Loucy (cell line): Measurements from ENCODE around the gene MAP4K2.

ENCODE experiments used
- H2AFZ ChIP-seq: fragments of 200-600 bp; sonication (generic); 2 replicates; pipeline ENCODE4 v1.6.0; 2016; ENCODE audit warnings: antibody characterized with exemption, mild to moderate bottlenecking, low read length, moderate library complexity
- H3F3A ChIP-seq: fragments of 200-600 bp; 2 replicates; pipeline ENCODE4 v1.6.0; 2016; ENCODE audit warnings: antibody characterized with exemption, low read depth, mild to moderate bottlenecking
- H3K27me3 ChIP-seq: fragments of 200-600 bp; sonication (generic); 2 replicates; pipeline ENCODE4 v1.6.1; 2014; ENCODE audit warnings: low read length, mild to moderate bottlenecking; ENCODE audit not compliant: insufficient read depth, poor library complexity, severe bottlenecking
- H3K36me3 ChIP-seq: fragments of 200-600 bp; sonication (generic); 2 replicates; pipeline ENCODE4 v1.6.1; 2016; ENCODE audit warnings: low read length; ENCODE audit not compliant: insufficient read depth
- H3K4me1 ChIP-seq: fragments of 200-600 bp; sonication (generic); 2 replicates; pipeline ENCODE4 v1.5.1; 2014; ENCODE audit warnings: low read length, mild to moderate bottlenecking; ENCODE audit not compliant: insufficient read depth, poor library complexity, severe bottlenecking
- H3K4me2 ChIP-seq: fragments of 200-600 bp; sonication (generic); 2 replicates; pipeline ENCODE4 v1.6.0; 2014; ENCODE audit warnings: antibody characterized with exemption, low read length, low read depth, mild to moderate bottlenecking; ENCODE audit not compliant: poor library complexity, severe bottlenecking
- H3K4me3 ChIP-seq: fragments of 200-600 bp; sonication (generic); 2 replicates; pipeline ENCODE4 v1.5.1; 2014; ENCODE audit warnings: low read length, mild to moderate bottlenecking, mixed read lengths; ENCODE audit not compliant: poor library complexity, severe bottlenecking
- H3K79me2 ChIP-seq: fragments of 200-600 bp; sonication (generic); 2 replicates; pipeline ENCODE4 v1.6.1; 2014; ENCODE audit warnings: low read length; ENCODE audit not compliant: insufficient read depth
- H3K9ac ChIP-seq: fragments of 200-600 bp; sonication (generic); 2 replicates; pipeline ENCODE4 v1.6.0; 2014; ENCODE audit warnings: mild to moderate bottlenecking, low read depth, low read length, moderate library complexity; ENCODE audit not compliant: poor library complexity, severe bottlenecking
- H3K9me2 ChIP-seq: fragments of 200-600 bp; sonication (generic); replicated peaks from 2 replicates; pipeline ENCODE4 v1.6.1; 2016; ENCODE audit warnings: low read depth, low read length, mixed read lengths
- H3K9me3 ChIP-seq: fragments of 200-600 bp; sonication (generic); 2 replicates; pipeline ENCODE4 v1.6.1; 2014; ENCODE audit warnings: mild to moderate bottlenecking, antibody characterized with exemption, low read length, low read depth; ENCODE audit not compliant: insufficient read depth
- H4K20me1 ChIP-seq: fragments of 200-600 bp; sonication (generic); 2 replicates; pipeline ENCODE4 v1.6.0; 2014; ENCODE audit warnings: antibody characterized with exemption, low read length, mild to moderate bottlenecking; ENCODE audit not compliant: insufficient read depth, poor library complexity, severe bottlenecking
- CTCF ChIP-seq: fragments of 200-600 bp; sonication (generic); conservative IDR thresholded peaks from 2 replicates; pipeline ENCODE4 v1.5.1; 2014; ENCODE audit warnings: mild to moderate bottlenecking, antibody characterized with exemption, low read length
- EZH2phosphoT487 ChIP-seq: fragments of 200-600 bp; IDR thresholded peaks from 2 replicates; pipeline ENCODE4 v1.6.1; 2018; ENCODE audit warnings: antibody characterized with exemption, mild to moderate bottlenecking, moderate library complexity, borderline replicate concordance

Gene MAP4K2

DNA sequence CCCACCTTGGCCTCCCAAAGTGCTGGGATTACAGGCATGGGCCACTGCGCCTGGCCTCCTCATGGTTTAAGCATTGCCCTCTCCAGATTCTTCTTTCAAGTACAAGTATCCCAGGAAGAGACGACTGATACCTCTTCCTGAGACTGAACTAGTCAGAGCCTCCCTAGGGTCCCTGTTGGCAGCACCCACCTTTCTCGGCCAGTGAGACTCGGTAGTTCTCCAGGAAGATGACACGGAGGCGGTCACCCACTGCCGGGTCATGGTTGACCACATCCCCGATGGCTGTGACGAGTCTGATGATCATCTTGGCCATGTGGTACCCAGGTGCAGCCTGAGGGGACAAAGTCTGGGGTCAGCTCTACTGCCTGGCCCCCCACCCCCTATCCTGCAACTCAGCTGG is 51.9 kb downstream of the MAP4K2 start:
- Histone ChIP-seq H4K20me1 (no peaks in the 10 kb centered on the region), H3K4me2 (no peak overlapping the region), H3K9me2 (no peaks in the 10 kb centered on the region), H2AFZ (no peak overlapping the region), H3K27me3 (no peaks in the 10 kb centered on the region), H3K9ac (no peak overlapping the region), H3K4me3 (no peak overlapping the region), H3K36me3 (no peaks in the 10 kb centered on the region), H3K4me1 (peaks cover 11% of the 10 kb centered on the region), H3K79me2 (no peaks in the 10 kb centered on the region), H3K9me3 (no peaks in the 10 kb centered on the region), H3F3A (no peaks in the 10 kb centered on the region)
- no peak for TF ChIP-seq EZH2phosphoT487
- no peak for TF ChIP-seq CTCF

GRCh38 chr11:64750361-64751054 is 52.5 kb downstream of the MAP4K2 start:
- no peak overlapping the region for H3K4me2 ChIP-seq
- no peaks in the 10 kb centered on the region for H3K36me3 ChIP-seq
- H3K79me2 ChIP-seq = no peaks in the 10 kb centered on the region
- no peak overlapping the region for H2AFZ ChIP-seq
- no peak overlapping the region for H3K4me3 ChIP-seq
- H3K9me3 ChIP-seq = no peaks in the 10 kb centered on the region
- H3K9me2 ChIP-seq = no peaks in the 10 kb centered on the region
- TF ChIP-seq EZH2phosphoT487 (no peak), CTCF (peak; percentile 45)
- H3F3A ChIP-seq = no peaks in the 10 kb centered on the region
- H3K4me1 ChIP-seq = peaks cover 17% of the 10 kb centered on the region
- no peaks in the 10 kb centered on the region for H4K20me1 ChIP-seq
- H3K9ac ChIP-seq = no peak overlapping the region
- no peaks in the 10 kb centered on the region for H3K27me3 ChIP-seq

- Histone ChIP-seq H3K36me3 (no peaks in the 10 kb centered on the region), H2AFZ (no peak overlapping the region), H3K79me2 (peaks cover 10% of the 10 kb centered on the region; the same call in 1 of the 2 replicates), H3K4me3 (no peak overlapping the region), H3K4me1 (peaks cover 32% of the 10 kb centered on the region), H4K20me1 (no peaks in the 10 kb centered on the region), H3K9me2 (no peaks in the 10 kb centered on the region), H3K27me3 (no peaks in the 10 kb centered on the region), H3K9ac (no peak overlapping the region), H3K4me2 (no peak overlapping the region), H3F3A (peaks cover 4% of the 10 kb centered on the region), H3K9me3 (no peaks in the 10 kb centered on the region)
- TF ChIP-seq CTCF (no peak), EZH2phosphoT487 (no peak)
Measured at GRCh38 chr11:64747961-64748665, 54.9 kb downstream of the MAP4K2 start.
